Keratinocyte (primary cell): ENCODE results near the gene TBCD.

ENCODE experiments used
- CTCF ChIP-seq, 3 experiments: IDR thresholded peaks in 1 of 3; conservative IDR thresholded peaks in 1 of 3; optimal IDR thresholded peaks in 1 of 3; 2 replicates in 2 of 3; 3 replicates in 1 of 3; pipeline versions ENCODE3 to v1.5.1; 2011; ENCODE audit warnings: low read length in 3 of 3, mild to moderate bottlenecking in 3 of 3, moderate library complexity in 2 of 3, control low read depth in 1 of 3, inconsistent platforms in 1 of 3; ENCODE audit not compliant: insufficient read depth in 2 of 3; ENCODE audit errors: extremely low read depth in 1 of 3
- EZH2 ChIP-seq: IDR thresholded peaks from one replicate; pipeline ENCODE4 v1.6.1; 2012; ENCODE audit warnings: inconsistent platforms, mild to moderate bottlenecking, low read length, moderate library complexity

- TF ChIP-seq CTCF (optimal IDR thresholded peaks at IDR 0.05 in 1 of 3, IDR thresholded peaks at IDR 0.05 in 1 of 3, conservative IDR thresholded peaks at IDR 0.05 in 1 of 3; ENCODE audit: extremely low read depth in 1 of 3, insufficient read depth in 2 of 3, low read length in 3 of 3) (no peak), EZH2 (no peak)
These were observed 55.7 kb downstream of the TBCD start for GRCh38 chr17:82807562-82807961.
